GM19238 (cell line): ENCODE results near the gene SH3RF1.
"Not testable (repeated sequence)": the region's sequence is repeated elsewhere in the genome, so short reads cannot be mapped to it uniquely, and the experiment has no call there.

ENCODE experiments used
- DNase-seq: peaks from one replicate; pipeline ENCODE4 v3.0.0; 2011; ENCODE audit warnings: low spot score; ENCODE audit not compliant: insufficient read length

The SH3RF1 gene

GRCh38 chr4:169202145-169202699 lies 68.5 kb downstream of the SH3RF1 start:
- no peak for DNase-seq

- DNase-seq = no peak
Observed at GRCh38 chr4:169201222-169202144, 69.3 kb downstream of the SH3RF1 start.

- DNase-seq = no peak
Observed at GRCh38 chr4:169200361-169201030, 70.3 kb downstream of the SH3RF1 start.

- no peak for DNase-seq
Observed at GRCh38 chr4:169199184-169199583, 71.6 kb downstream of the SH3RF1 start.

GRCh38 chr4:169198167-169198566 lies 72.6 kb downstream of the SH3RF1 start:
- DNase-seq = no peak

GRCh38 chr4:169197206-169197605 lies 73.5 kb downstream of the SH3RF1 start:
- not testable (repeated sequence) for DNase-seq

- DNase-seq = no peak
Observed at GRCh38 chr4:169195032-169195431, 75.7 kb downstream of the SH3RF1 start.

GRCh38 chr4:169189968-169190367 lies 80.8 kb downstream of the SH3RF1 start:
- not testable (repeated sequence) for DNase-seq

GRCh38 chr4:169189372-169189771 lies 81.4 kb downstream of the SH3RF1 start:
- no peak for DNase-seq

GRCh38 chr4:169188204-169188603 lies 82.6 kb downstream of the SH3RF1 start:
- DNase-seq = no peak

GRCh38 chr4:169185133-169185956 lies 85.4 kb downstream of the SH3RF1 start:
- no peak for DNase-seq

GRCh38 chr4:169184686-169185085 lies 86.1 kb downstream of the SH3RF1 start:
- no peak for DNase-seq

GRCh38 chr4:169184236-169184635 lies 86.5 kb downstream of the SH3RF1 start:
- no peak for DNase-seq

GRCh38 chr4:169183581-169183980 lies 87.2 kb downstream of the SH3RF1 start:
- no peak for DNase-seq

GRCh38 chr4:169179609-169180521 lies 90.9 kb downstream of the SH3RF1 start:
- DNase-seq = no peak

- not testable (repeated sequence) for DNase-seq
Observed at GRCh38 chr4:169178092-169178491, 92.7 kb downstream of the SH3RF1 start.

GRCh38 chr4:169175476-169175875 lies 95.3 kb downstream of the SH3RF1 start:
- DNase-seq = no peak

- no peak for DNase-seq
Observed at GRCh38 chr4:169175035-169175434, 95.7 kb downstream of the SH3RF1 start.

- DNase-seq = no peak
Observed at GRCh38 chr4:169174247-169174646, 96.5 kb downstream of the SH3RF1 start.
